VCaP (cell line): ENCODE results near the gene AVL9.
"Not testable (repeated sequence)": the region's sequence is repeated elsewhere in the genome, so short reads cannot be mapped to it uniquely, and the experiment has no call there.

ENCODE experiments used
- H3K27ac ChIP-seq: fragments of 450-650 bp; 2 replicates; pipeline ENCODE4 v1.5.1; 2017
- TF ChIP-seq, protein P1 (sequence below): fragments of 450-650 bp; conservative IDR thresholded peaks from 2 replicates; pipeline ENCODE4 v1.5.1; 2017; ENCODE audit warnings: mild to moderate bottlenecking, moderate library complexity

The AVL9 gene

DNA sequence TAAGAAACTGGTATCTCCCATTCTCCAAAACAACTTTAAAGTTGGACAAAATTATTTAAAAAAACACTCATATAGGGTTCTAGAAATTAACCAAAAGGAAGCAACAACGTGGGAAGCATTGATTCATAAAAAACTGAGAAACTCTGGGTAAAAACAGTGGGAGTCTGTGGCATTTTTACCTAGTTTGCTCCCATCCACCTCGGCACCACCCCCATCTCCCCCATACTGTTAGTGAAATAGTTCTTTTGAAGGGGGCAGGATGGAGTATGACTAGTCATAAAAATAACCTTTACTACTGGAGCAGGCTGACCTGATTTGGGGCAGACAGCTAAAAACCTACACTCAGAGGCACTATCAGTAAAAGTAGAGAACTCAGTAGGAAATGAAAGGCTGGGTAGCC, 123.2 kb downstream of the AVL9 start:
- no peak overlapping the region for H3K27ac ChIP-seq
- TF ChIP-seq, protein P1, sequence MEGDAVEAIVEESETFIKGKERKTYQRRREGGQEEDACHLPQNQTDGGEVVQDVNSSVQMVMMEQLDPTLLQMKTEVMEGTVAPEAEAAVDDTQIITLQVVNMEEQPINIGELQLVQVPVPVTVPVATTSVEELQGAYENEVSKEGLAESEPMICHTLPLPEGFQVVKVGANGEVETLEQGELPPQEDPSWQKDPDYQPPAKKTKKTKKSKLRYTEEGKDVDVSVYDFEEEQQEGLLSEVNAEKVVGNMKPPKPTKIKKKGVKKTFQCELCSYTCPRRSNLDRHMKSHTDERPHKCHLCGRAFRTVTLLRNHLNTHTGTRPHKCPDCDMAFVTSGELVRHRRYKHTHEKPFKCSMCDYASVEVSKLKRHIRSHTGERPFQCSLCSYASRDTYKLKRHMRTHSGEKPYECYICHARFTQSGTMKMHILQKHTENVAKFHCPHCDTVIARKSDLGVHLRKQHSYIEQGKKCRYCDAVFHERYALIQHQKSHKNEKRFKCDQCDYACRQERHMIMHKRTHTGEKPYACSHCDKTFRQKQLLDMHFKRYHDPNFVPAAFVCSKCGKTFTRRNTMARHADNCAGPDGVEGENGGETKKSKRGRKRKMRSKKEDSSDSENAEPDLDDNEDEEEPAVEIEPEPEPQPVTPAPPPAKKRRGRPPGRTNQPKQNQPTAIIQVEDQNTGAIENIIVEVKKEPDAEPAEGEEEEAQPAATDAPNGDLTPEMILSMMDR = no peak

DNA sequence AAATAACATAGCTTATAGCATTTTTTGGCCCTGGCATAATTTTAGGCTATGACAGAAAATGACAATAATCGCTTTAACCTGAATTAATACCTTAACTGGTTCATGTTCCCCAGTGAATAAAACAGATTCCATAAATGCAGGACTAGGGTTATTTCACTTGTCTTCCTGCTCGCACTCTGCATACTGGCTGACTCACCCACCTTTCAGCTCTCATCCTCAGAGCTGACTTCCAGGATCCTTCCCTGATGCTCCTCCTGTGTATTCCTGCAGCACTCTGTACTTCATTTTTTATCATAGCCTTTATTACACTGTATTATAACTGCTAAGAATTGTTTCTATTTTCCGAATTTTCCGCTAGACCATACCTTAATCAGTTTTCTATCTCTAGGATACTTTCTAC, 123.7 kb downstream of the AVL9 start:
- no peak overlapping the region for H3K27ac ChIP-seq
- TF ChIP-seq, protein P1 = no peak

DNA sequence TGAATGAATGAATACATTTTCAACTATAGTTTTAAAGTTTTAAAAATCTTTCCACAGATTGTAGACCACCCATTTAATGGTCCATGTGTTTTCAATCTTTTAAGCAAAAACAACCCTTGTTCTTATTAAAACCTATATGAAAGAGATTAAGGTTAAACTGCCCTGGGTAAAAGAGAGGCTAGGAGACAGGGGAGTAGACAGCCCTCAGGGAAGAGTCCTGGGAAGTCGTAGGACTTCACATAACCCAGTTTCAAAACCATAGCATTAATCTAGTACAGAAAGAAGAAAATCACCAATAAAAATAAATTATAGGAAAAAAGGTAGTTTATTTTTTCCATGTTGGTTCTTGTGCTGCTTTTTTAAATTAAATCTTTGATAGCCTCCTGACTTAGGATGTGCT, 124.1 kb downstream of the AVL9 start:
- not testable (repeated sequence) for H3K27ac ChIP-seq

DNA sequence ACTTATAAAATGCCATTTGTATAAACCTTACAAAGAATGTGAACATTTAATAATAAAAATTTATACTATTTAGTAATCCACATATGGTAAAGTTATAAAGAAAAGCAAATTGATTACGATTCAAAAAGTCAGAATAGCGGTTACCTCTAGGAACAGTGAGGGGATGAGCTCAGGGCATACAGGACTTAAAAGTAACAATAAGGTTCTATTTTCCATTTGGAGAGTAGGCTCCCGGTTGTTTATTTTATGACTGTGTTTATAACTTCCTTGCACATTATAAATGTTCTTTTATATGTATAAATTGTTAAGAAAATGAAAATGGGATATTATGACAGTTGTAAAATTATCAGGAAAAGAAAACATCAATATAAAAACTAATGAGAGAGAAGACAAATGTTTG, 135.7 kb downstream of the AVL9 start:
- TF ChIP-seq, protein P1 = no peak
- H3K27ac ChIP-seq = no peak overlapping the region

DNA sequence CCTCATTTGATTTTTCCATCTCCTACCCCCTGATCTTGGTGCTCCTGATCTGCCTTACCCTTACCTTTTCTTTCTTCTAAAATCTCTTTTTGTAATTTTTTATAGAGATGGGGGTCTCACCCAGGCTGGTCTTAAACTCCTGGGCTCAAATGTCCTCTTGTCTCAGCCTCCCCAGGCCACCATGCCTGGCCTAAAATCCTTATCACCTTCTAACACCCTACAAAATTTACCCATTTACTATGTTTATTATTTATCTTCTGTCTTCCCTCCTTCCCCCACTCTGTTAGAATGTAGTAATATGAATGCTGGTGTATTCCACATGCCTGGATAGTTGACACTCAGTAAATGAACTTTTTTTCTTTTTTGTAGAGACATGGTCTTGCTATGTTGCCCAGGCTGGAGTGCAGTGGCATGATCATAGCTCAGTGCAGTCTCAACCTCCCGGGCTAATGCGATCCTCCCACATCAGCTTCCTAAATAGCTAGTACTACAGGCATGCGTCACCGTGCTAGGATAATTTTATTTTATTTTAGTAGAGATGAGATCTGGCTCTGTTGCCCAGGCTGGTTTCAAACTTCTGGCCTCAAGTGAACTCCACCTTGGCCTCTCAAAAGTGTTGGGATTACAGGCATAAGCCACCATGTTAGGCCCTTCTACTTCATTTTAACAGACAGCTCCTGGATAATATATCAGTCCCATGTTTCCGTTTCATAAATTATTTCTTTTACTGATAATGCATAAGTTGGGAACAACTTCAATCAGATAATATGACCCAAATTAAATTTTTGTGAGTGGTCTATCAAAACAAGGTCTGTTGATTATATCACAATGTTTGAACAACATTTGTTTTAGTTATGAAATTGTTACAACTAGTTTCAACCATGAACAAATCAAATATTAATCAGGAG, 136.6 kb downstream of the AVL9 start:
- H3K27ac ChIP-seq = not testable (repeated sequence)

DNA sequence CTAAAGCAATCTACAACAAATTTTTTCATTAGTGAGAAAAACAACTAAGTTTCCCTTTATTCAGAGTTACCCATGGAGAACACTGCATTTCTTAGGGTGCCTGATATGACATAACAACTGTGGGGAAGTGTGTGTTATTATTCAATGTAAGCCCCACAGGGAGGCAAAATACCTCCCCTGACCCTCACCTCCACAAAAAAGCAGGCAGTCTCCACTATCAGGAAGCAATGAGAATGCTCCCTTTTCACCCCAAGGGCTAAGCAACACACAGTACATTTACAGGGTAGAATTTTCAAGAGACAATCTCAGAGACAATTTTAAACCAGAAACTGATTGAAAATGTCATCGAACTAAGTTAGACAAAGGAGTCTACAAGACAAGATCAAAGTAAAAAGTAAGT, 138.2 kb downstream of the AVL9 start:
- not testable (repeated sequence) for H3K27ac ChIP-seq

DNA sequence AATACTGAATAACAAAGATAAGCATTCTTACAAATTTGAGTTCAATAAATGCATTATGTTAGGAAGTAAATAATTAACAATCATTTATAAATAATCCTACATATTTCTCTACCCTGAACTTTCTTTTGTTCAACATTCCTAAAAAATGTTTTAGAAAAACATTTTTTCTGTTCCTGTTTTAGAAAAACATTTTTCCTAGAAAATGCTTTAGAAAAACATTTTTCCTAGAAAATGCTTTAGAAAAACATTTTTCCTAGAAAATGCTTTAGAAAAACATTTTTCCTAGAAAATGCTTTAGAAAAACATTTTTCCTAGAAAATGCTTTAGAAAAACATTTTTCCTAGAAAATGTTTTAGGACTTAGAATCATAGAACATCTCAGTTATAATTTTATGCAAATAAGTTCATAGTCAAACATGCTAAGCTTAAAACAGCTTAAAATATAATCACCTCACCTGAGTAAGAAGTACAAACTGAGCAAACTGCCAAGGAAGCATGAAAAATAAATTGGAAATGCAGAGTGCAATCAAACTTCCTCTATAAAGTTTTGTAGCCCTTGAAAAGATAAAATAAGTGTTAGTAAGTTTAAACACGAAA, 139.6 kb downstream of the AVL9 start:
- H3K27ac ChIP-seq = not testable (repeated sequence)

DNA sequence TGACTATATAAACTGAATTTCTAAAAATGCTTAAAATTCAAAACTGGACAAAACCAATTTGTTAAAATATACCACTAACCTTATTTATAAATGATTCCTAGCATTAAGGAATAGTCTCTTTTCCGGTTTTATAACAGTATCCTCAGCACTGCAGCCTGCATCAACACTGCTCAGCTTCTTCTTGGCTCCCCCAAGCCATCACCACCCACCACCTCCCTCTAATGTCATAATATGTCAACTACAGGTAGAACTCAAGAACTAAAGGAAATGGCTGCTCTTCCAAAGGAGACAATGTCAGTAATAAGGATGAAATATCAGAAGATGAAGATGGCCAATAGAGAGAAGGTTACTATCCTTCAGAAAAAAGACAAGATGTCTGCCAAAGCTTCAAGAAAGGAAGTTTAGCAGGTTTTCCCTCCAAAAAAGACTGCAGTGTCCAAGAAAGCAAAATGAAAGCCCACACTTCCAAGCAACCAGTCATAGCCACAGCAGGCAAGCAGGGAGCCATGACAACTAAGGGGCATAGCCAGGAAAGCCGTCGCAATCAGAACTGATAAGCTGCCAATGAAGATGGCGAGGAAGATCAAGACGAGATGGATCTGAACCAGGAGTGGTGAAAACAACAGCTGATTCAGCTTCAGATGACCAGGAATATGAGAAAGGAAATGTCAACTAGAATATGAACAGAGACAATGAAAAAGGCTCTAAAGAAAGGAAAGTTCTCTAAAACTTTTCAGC, 141.6 kb downstream of the AVL9 start:
- not testable (repeated sequence) for H3K27ac ChIP-seq

DNA sequence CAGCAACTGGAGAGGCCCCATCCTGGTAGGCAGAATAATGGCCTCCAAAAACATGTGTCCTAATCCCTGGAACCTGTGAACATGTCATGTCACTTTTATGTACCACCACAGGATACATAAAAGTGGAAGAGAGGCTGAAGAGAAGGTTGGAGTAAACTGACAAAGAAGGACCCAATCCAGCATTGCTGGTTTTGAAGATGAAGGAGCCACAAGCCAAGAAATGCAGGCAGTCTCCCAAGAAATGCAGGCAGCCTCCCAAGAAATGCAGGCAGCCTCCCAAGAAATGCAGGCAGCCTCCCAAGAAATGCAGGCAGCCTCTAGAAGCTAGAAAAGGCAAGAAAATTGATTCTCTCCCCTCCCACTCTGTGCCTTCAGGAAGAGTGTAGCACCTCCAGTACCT, 142.3 kb downstream of the AVL9 start:
- not testable (repeated sequence) for H3K27ac ChIP-seq
